Tibial nerve (tissue), 3 donors: Measurements from ENCODE around the gene CAV3.
"Not testable (repeated sequence)": the region's sequence is repeated elsewhere in the genome, so short reads cannot be mapped to it uniquely, and the experiment has no call there.

ENCODE experiments used
- POLR2A ChIP-seq, 2 donors: fragments of 450-650 bp; IDR thresholded peaks; one replicate each; pipeline ENCODE4 v1.6.1; 2017; ENCODE audit warnings: antibody characterized with exemption in 2 of 2, mild to moderate bottlenecking in 2 of 2, moderate library complexity in 2 of 2
- TF ChIP-seq, protein P1 (sequence below), 5 experiments: fragments of 200-600 bp in 3 of 5; fragments of 450-650 bp in 2 of 5; sonication (generic) in 3 of 5; IDR thresholded peaks; one replicate each; pipeline ENCODE4 v1.5.1; 2016 to 2019; ENCODE audit warnings: antibody characterized with exemption in 5 of 5, mild to moderate bottlenecking in 3 of 5, moderate library complexity in 2 of 5

DNA sequence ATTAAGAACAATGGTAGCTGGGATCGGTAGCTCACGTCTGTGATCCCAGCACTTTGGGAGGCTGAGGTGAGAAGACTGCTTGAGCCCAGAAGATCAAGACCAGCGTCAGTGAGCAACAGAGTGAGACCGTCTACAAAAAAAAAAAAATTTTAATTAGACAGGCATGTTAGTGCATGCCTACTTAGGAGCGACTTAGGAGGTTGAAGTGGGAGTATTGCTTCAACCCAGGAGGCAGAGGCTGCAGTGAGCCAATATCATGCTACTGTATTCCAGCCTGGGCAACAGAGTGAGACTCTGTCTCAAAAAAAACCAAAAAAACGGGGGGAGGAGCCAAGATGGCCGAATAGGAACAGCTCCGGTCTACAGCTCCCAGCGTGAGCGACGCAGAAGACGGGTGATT, 17.8 kb upstream of the CAV3 start:
- TF ChIP-seq, protein P1, sequence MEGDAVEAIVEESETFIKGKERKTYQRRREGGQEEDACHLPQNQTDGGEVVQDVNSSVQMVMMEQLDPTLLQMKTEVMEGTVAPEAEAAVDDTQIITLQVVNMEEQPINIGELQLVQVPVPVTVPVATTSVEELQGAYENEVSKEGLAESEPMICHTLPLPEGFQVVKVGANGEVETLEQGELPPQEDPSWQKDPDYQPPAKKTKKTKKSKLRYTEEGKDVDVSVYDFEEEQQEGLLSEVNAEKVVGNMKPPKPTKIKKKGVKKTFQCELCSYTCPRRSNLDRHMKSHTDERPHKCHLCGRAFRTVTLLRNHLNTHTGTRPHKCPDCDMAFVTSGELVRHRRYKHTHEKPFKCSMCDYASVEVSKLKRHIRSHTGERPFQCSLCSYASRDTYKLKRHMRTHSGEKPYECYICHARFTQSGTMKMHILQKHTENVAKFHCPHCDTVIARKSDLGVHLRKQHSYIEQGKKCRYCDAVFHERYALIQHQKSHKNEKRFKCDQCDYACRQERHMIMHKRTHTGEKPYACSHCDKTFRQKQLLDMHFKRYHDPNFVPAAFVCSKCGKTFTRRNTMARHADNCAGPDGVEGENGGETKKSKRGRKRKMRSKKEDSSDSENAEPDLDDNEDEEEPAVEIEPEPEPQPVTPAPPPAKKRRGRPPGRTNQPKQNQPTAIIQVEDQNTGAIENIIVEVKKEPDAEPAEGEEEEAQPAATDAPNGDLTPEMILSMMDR (IDR thresholded peaks at IDR 0.05): not testable (repeated sequence)
- not testable (repeated sequence) for TF ChIP-seq POLR2A (IDR thresholded peaks at IDR 0.05)
